HG03139 (cell line): ENCODE measurements around the gene RGS19.
"Not testable (repeated sequence)": the region's sequence is repeated elsewhere in the genome, so short reads cannot be mapped to it uniquely, and the experiment has no call there.

Experiments
- ATAC-seq: cut with Tn5 transposase; IDR thresholded peaks from one replicate; pipeline ENCODE4 v1.9.1; 2021; ENCODE audit not compliant: unreplicated experiment

The RGS19 gene

GRCh38 chr20:64079273-64080012 lies at the start of gene RGS19:
Gene RGS19, minus strand, starts transcription at chr20:64079518. Its CDS starts 2,632 bp downstream, at chr20:64076886.
- peak; percentile 34 for ATAC-seq

- not testable (repeated sequence) for ATAC-seq
Measured at GRCh38 chr20:64123517-64123916, 44.2 kb upstream of the RGS19 start.

GRCh38 chr20:64122927-64123326 lies 43.6 kb upstream of the RGS19 start:
- not testable (repeated sequence) for ATAC-seq

GRCh38 chr20:64121586-64121985 lies 42.3 kb upstream of the RGS19 start:
- ATAC-seq = no peak

- no peak for ATAC-seq
Measured at GRCh38 chr20:64119681-64120341, 40.5 kb upstream of the RGS19 start.

GRCh38 chr20:64119301-64119680 lies 40.0 kb upstream of the RGS19 start:
- no peak for ATAC-seq

GRCh38 chr20:64117432-64117777 lies 38.1 kb upstream of the RGS19 start:
- ATAC-seq = not testable (repeated sequence)

- no peak for ATAC-seq
Measured at GRCh38 chr20:64116541-64117431, 37.5 kb upstream of the RGS19 start.

- no peak for ATAC-seq
Measured at GRCh38 chr20:64116016-64116415, 36.7 kb upstream of the RGS19 start.

- ATAC-seq = no peak
Measured at GRCh38 chr20:64115171-64115911, 36.0 kb upstream of the RGS19 start.

GRCh38 chr20:64114356-64114971 lies 35.1 kb upstream of the RGS19 start:
- no peak for ATAC-seq

GRCh38 chr20:64113796-64114355 lies 34.6 kb upstream of the RGS19 start:
- no peak for ATAC-seq

- ATAC-seq = no peak
Measured at GRCh38 chr20:64113444-64113775, 34.1 kb upstream of the RGS19 start.

GRCh38 chr20:64112691-64113443 lies 33.5 kb upstream of the RGS19 start:
- no peak for ATAC-seq

GRCh38 chr20:64111841-64112641 lies 32.7 kb upstream of the RGS19 start:
- ATAC-seq = no peak

GRCh38 chr20:64110411-64111068 lies 31.2 kb upstream of the RGS19 start:
- no peak for ATAC-seq

GRCh38 chr20:64109831-64110391 lies 30.6 kb upstream of the RGS19 start:
- no peak for ATAC-seq
